GM23338 (cell line): ENCODE measurements around the gene CLDN6. TPM values are rescaled to one million over a fixed set of nuclear protein-coding genes. Genes with fewer than 3 reads are reported as not detected.

Experiments used
- ATAC-seq: fragments of 200-7000 bp; cut with Tn5 transposase; 3 replicates; pipeline ENCODE4 v1.9.1; 2020
- DNase-seq: peaks from one replicate; pipeline ENCODE4 v3.0.0-alpha.2; 2015; ENCODE audit warnings: low spot score
- H2AFZ ChIP-seq: fragments of 200-600 bp; sonication (generic); 2 replicates; pipeline ENCODE4 v1.8.0; 2016; ENCODE audit warnings: antibody characterized with exemption, mild to moderate bottlenecking, moderate library complexity
- H3F3A ChIP-seq: fragments of 200-600 bp; sonication (generic); replicated peaks from 2 replicates; pipeline ENCODE4 v1.8.0; 2017; ENCODE audit warnings: antibody characterized with exemption, mixed run types, low read depth
- H3K27ac ChIP-seq: fragments of 200-600 bp; sonication (generic); 2 replicates; pipeline ENCODE4 v1.6.1; 2016; ENCODE audit warnings: low read depth
- H3K27me3 ChIP-seq: fragments of 200-600 bp; sonication (generic); 2 replicates; pipeline ENCODE4 v1.8.0; 2016; ENCODE audit warnings: mild to moderate bottlenecking, mixed run types, moderate library complexity; ENCODE audit not compliant: insufficient read depth
- H3K36me3 ChIP-seq: fragments of 200-600 bp; sonication (generic); 2 replicates; pipeline ENCODE4 v1.8.0; 2016; ENCODE audit warnings: mild to moderate bottlenecking; ENCODE audit not compliant: insufficient read depth
- H3K4me1 ChIP-seq: fragments of 200-600 bp; sonication (generic); 2 replicates; pipeline ENCODE4 v1.8.0; 2016; ENCODE audit warnings: mild to moderate bottlenecking, moderate library complexity; ENCODE audit not compliant: insufficient read depth
- H3K4me2 ChIP-seq: fragments of 200-600 bp; sonication (generic); 2 replicates; pipeline ENCODE4 v1.7.1; 2017; ENCODE audit warnings: mixed run types
- H3K4me3 ChIP-seq: fragments of 200-600 bp; sonication (generic); 2 replicates; pipeline ENCODE4 v1.6.1; 2016; ENCODE audit warnings: mixed run types
- H3K79me2 ChIP-seq: fragments of 200-600 bp; sonication (generic); replicated peaks from 2 replicates; pipeline ENCODE4 v1.8.0; 2017; ENCODE audit warnings: mild to moderate bottlenecking; ENCODE audit not compliant: insufficient read depth
- H3K9me2 ChIP-seq: fragments of 200-600 bp; sonication (generic); 2 replicates; pipeline ENCODE4 v1.8.0; 2017; ENCODE audit not compliant: insufficient read depth
- H4K20me1 ChIP-seq: fragments of 200-600 bp; sonication (generic); replicated peaks from 2 replicates; pipeline ENCODE4 v1.8.0; 2017; ENCODE audit warnings: mild to moderate bottlenecking; ENCODE audit not compliant: insufficient read depth
- H3K27ac Mint-ChIP-seq: 2 replicates; pipeline ENCODE4 v1.8.0; 2020; ENCODE audit warnings: inconsistent platforms, mild to moderate bottlenecking, moderate library complexity, mixed read lengths
- H3K27me3 Mint-ChIP-seq: 3 replicates; pipeline ENCODE4 v1.8.0; 2022; ENCODE audit warnings: low read depth, mild to moderate bottlenecking, moderate library complexity, mixed read lengths, inconsistent platforms; ENCODE audit not compliant: insufficient read depth, poor library complexity
- H3K36me3 Mint-ChIP-seq: 3 replicates; pipeline ENCODE4 v1.8.0; 2021; ENCODE audit warnings: low read depth, mild to moderate bottlenecking, inconsistent platforms, moderate library complexity, mixed read lengths
- H3K4me1 Mint-ChIP-seq: 3 replicates; pipeline ENCODE4 v1.8.0; 2020; ENCODE audit warnings: mild to moderate bottlenecking, inconsistent platforms, mixed read lengths
- H3K4me3 Mint-ChIP-seq: 3 replicates; pipeline ENCODE4 v1.8.0; 2021; ENCODE audit warnings: moderate library complexity, mild to moderate bottlenecking, inconsistent platforms, mixed read lengths
- H3K9me3 Mint-ChIP-seq: 3 replicates; pipeline ENCODE4 v1.8.0; 2020; ENCODE audit warnings: moderate library complexity, mild to moderate bottlenecking, inconsistent platforms, mixed read lengths
- CREB1 ChIP-seq: fragments of 250-450 bp; sonication (Bioruptor Pico); IDR thresholded peaks from 2 replicates; pipeline ENCODE4 v1.5.0; 2020; ENCODE audit warnings: low read depth, mild to moderate bottlenecking, moderate library complexity
- CTCF ChIP-seq, 2 experiments: fragments of 200-600 bp in 1 of 2; sonication (generic) in 1 of 2; conservative IDR thresholded peaks; 2 replicates each; pipeline versions ENCODE4 v1.5.1 to v1.6.1; 2016 to 2017; ENCODE audit warnings: antibody characterized with exemption in 2 of 2, low read depth in 2 of 2, mild to moderate bottlenecking in 2 of 2, moderate library complexity in 1 of 2
- ETS1 ChIP-seq: IDR thresholded peaks from 2 replicates; pipeline ENCODE4 v1.6.1; 2016; ENCODE audit warnings: antibody characterized with exemption
- EZH2 ChIP-seq: fragments of 200-600 bp; sonication (generic); IDR thresholded peaks from one replicate; pipeline ENCODE4 v1.8.0; 2017; ENCODE audit warnings: antibody characterized with exemption, mild to moderate bottlenecking, low read depth; ENCODE audit not compliant: unreplicated experiment
- NANOG ChIP-seq: IDR thresholded peaks from 2 replicates; pipeline ENCODE4 v1.6.1; 2016; ENCODE audit warnings: antibody characterized with exemption, borderline replicate concordance
- POLR2AphosphoS5 ChIP-seq: IDR thresholded peaks from 2 replicates; pipeline ENCODE4 v1.6.1; 2016; ENCODE audit warnings: antibody characterized with exemption, low read depth
- REST ChIP-seq: IDR thresholded peaks from one replicate; pipeline ENCODE4 v1.6.1; 2018; ENCODE audit warnings: antibody characterized with exemption; ENCODE audit not compliant: unreplicated experiment
- ZNF114 ChIP-seq: fragments of 250-450 bp; sonication (Bioruptor Pico); IDR thresholded peaks from 2 replicates; pipeline ENCODE4 v1.5.0; 2020; ENCODE audit warnings: mild to moderate bottlenecking, moderate library complexity
- ZNF331 ChIP-seq: fragments of 250-450 bp; sonication (Bioruptor Pico); IDR thresholded peaks from 2 replicates; pipeline ENCODE4 v1.5.0; 2020; ENCODE audit warnings: low read depth, mild to moderate bottlenecking, moderate library complexity
- polyA plus RNA-seq: library from polyadenylated mRNA; unstranded; fragments of >200 nt; fragmentation: Nextera tagmentation; extraction: Ambion mirVana; gene quantifications from 2 replicates; pipeline ENCODE4 v1.2.1, GENCODE V29; 2016
- total RNA-seq: library from RNA; depleted of rRNA; stranded (reverse); fragments of >200 nt; shearing (Covaris generic); gene quantifications from 2 replicates; pipeline ENCODE4 v1.2.3, GENCODE V29; 2014

The CLDN6 gene
- total and polyA plus RNA-seq, 2 experiments from 2014 or later, result 537 to 1,028 TPM

GRCh38 chr16:3046641-3047386 lies 28.8 kb upstream of the CLDN6 start:
- TF ChIP-seq CTCF (conservative IDR thresholded peaks at IDR 0.05; ENCODE audit: low read depth in 2 of 2), result no peak
- TF ChIP-seq REST, result no peak
- no peak for TF ChIP-seq ETS1
- TF ChIP-seq POLR2AphosphoS5, result no peak; the same call in 1 of the 2 replicates
- TF ChIP-seq EZH2, result no peak
- TF ChIP-seq CREB1, result no peak
- TF ChIP-seq ZNF114 (CRISPR knock-in tag), result no peak
- TF ChIP-seq ZNF331 (CRISPR knock-in tag), result no peak
- TF ChIP-seq NANOG, result no peak
- peaks cover 10% of the 10 kb centered on the region for H4K20me1 ChIP-seq
- H3K36me3 ChIP-seq, result no peaks in the 10 kb centered on the region
- Mint-ChIP-seq H3K4me3 (peak overlapping the region; percentile 82), H3K9me3 (peaks cover 7% of the 10 kb centered on the region; the same call in 2 of the 3 replicates), H3K27ac (no peak overlapping the region), H3K36me3 (peaks cover 38% of the 10 kb centered on the region), H3K4me1 (peaks cover 19% of the 10 kb centered on the region), H3K27me3 (peaks cover 29% of the 10 kb centered on the region)
- peak overlapping the region; percentile 96 for H3K4me2 ChIP-seq
- DNase-seq (peak; percentile 80), ATAC-seq (peak; percentile 53)
- H3K79me2 ChIP-seq, result peaks cover 5% of the 10 kb centered on the region
- H3K27me3 ChIP-seq, result peaks cover 39% of the 10 kb centered on the region
- H3K27ac ChIP-seq, result no peak overlapping the region
- peaks cover 17% of the 10 kb centered on the region; the same call in 1 of the 2 replicates for H3K4me1 ChIP-seq
- no peaks in the 10 kb centered on the region for H3K9me2 ChIP-seq
- H2AFZ ChIP-seq, result no peak overlapping the region
- H3F3A ChIP-seq, result peaks cover 17% of the 10 kb centered on the region
- H3K4me3 ChIP-seq, result peak overlapping the region; percentile 94
